Measurements from ENCODE around the gene SNRNP40. TPM values are rescaled to one million over a fixed set of nuclear protein-coding genes. Genes with fewer than 3 reads are reported as not detected.

Gene SNRNP40
- total RNA-seq, 1 experiment from 2014 or later, result 72.8 TPM

DNA sequence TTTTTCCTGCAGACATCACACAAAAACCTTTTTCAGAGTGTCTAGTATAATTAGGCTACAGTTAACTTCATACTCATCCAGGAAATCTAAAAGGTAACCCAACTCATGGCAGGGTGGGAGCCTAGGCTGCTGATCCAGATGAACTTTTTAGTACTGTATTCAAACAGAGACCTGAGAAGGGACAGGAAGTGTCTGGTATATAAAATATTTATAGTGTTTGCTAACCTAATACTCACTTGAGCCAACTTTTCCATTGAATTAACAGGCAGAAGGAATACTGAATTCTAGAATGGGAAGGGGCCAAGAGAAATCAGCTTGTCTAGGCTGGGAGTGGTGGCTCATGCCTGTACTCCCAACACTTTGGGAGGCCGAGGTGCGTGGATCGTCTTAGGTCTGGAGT, 34.7 kb downstream of the SNRNP40 start:
- H3K9me3 Mint-ChIP-seq (ENCODE audit: unreplicated experiment), result no peaks in the 10 kb centered on the region
- CTCF ChIA-PET, result interaction anchor here (0.7 to 1.4 kb wide), 3 partner anchors 33 to 85 kb away, joined by 3 to 4 read pairs (median 3); no protein-coding TSS in a partner anchor

DNA sequence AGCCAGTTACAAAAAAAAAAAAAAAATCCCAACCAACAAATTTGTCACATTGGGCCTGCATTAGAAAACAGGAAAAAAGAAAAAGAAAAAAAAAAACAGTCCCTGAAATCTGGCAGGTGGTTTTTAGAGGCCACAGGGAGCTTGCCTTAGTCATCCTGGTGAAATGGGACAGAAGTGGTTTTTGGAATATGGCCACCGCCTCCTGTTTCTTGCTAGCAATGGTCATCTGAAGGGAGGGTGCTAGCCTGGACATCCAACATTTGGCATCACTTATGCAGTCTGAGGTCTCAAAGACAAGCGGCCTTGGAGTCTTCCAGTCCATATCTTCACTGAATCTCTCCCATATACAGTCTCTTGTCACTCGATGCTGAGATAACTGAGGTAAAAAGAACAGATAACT, 36.8 kb downstream of the SNRNP40 start:
- peaks cover 71% of the 10 kb centered on the region for H3K36me3 Mint-ChIP-seq (ENCODE audit: insufficient read depth, unreplicated experiment)
- no peak for DNase-seq (ENCODE audit: unreplicated experiment)
- TF ChIP-seq, protein P1, sequence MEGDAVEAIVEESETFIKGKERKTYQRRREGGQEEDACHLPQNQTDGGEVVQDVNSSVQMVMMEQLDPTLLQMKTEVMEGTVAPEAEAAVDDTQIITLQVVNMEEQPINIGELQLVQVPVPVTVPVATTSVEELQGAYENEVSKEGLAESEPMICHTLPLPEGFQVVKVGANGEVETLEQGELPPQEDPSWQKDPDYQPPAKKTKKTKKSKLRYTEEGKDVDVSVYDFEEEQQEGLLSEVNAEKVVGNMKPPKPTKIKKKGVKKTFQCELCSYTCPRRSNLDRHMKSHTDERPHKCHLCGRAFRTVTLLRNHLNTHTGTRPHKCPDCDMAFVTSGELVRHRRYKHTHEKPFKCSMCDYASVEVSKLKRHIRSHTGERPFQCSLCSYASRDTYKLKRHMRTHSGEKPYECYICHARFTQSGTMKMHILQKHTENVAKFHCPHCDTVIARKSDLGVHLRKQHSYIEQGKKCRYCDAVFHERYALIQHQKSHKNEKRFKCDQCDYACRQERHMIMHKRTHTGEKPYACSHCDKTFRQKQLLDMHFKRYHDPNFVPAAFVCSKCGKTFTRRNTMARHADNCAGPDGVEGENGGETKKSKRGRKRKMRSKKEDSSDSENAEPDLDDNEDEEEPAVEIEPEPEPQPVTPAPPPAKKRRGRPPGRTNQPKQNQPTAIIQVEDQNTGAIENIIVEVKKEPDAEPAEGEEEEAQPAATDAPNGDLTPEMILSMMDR (IDR thresholded peaks at IDR 0.05; ENCODE audit: unreplicated experiment), result no peak
- H3K27me3 Mint-ChIP-seq (ENCODE audit: insufficient read depth, unreplicated experiment), result no peaks in the 10 kb centered on the region
- H3K27ac Mint-ChIP-seq (ENCODE audit: low read depth, unreplicated experiment), result no peak overlapping the region
- no TSS peak for BruUV-seq (replicated peaks)
- no peak overlapping the region for H3K4me3 Mint-ChIP-seq (ENCODE audit: unreplicated experiment)
- POLR2A ChIA-PET, result no interaction called here
- CTCF ChIA-PET, result interaction anchor here (0.7 kb wide), 1 partner anchor 21 kb away, joined by 3 read pairs; no protein-coding TSS in a partner anchor
- H3K9me3 Mint-ChIP-seq (ENCODE audit: unreplicated experiment), result no peaks in the 10 kb centered on the region
- intact Hi-C loops (cut with micrococcal nuclease), result no loop called here
- H3K4me1 Mint-ChIP-seq (ENCODE audit: insufficient read depth, unreplicated experiment), result no peaks in the 10 kb centered on the region

More for the DNA sequence above, 34.7 kb downstream of the SNRNP40 start:
- Mint-ChIP-seq H3K4me3 (ENCODE audit: unreplicated experiment) (no peak overlapping the region), H3K27ac (ENCODE audit: low read depth, unreplicated experiment) (no peak overlapping the region), H3K27me3 (ENCODE audit: insufficient read depth, unreplicated experiment) (no peaks in the 10 kb centered on the region), H3K36me3 (ENCODE audit: insufficient read depth, unreplicated experiment) (peaks cover 77% of the 10 kb centered on the region), H3K4me1 (ENCODE audit: insufficient read depth, unreplicated experiment) (no peaks in the 10 kb centered on the region)
- no peak for DNase-seq (ENCODE audit: unreplicated experiment)
- intact Hi-C loops (cut with micrococcal nuclease), result no loop called here
- TF ChIP-seq, protein P1 (IDR thresholded peaks at IDR 0.05; ENCODE audit: unreplicated experiment), result no peak
- POLR2A ChIA-PET, result interaction anchor here (0.5 to 0.7 kb wide), 2 partner anchors 22 to 147 kb away, joined by 3 to 4 read pairs; no protein-coding TSS in a partner anchor
- no TSS peak for BruUV-seq (replicated peaks)

DNA sequence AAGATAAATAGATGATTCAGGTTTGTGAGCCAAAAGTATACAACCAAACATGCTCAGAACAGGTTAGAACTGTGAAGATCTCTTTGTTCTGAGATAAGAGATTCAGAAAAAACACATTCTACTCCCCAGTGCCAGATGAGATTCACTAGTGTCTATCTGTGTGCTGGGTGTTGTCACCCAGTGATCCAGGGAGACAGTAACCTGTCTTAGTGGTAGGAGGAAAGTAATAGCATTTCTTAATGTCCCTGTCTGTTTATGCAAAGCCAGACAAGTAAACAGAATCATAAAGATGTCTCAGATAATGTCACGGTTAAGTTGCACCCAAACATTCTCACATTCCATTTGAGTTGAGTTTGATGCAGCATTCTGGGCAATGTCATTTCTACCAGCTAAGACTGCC, 38.0 kb downstream of the SNRNP40 start:
- H3K4me1 Mint-ChIP-seq (ENCODE audit: insufficient read depth, unreplicated experiment), result no peaks in the 10 kb centered on the region
- H3K36me3 Mint-ChIP-seq (ENCODE audit: insufficient read depth, unreplicated experiment), result peaks cover 60% of the 10 kb centered on the region
- H3K27ac Mint-ChIP-seq (ENCODE audit: low read depth, unreplicated experiment), result no peak overlapping the region
- no peaks in the 10 kb centered on the region for H3K9me3 Mint-ChIP-seq (ENCODE audit: unreplicated experiment)
- ChIA-PET POLR2A (interaction anchor here (0.6 kb wide), 1 partner anchor 118 kb away, joined by 3 read pairs; no protein-coding TSS in a partner anchor), CTCF (no interaction called here)
- no peak for DNase-seq (ENCODE audit: unreplicated experiment)
- BruUV-seq (replicated peaks), result no TSS peak
- TF ChIP-seq, protein P1 (IDR thresholded peaks at IDR 0.05; ENCODE audit: unreplicated experiment), result no peak
- H3K4me3 Mint-ChIP-seq (ENCODE audit: unreplicated experiment), result no peak overlapping the region
- intact Hi-C loops (cut with micrococcal nuclease), result no loop called here
- no peaks in the 10 kb centered on the region for H3K27me3 Mint-ChIP-seq (ENCODE audit: insufficient read depth, unreplicated experiment)

DNA sequence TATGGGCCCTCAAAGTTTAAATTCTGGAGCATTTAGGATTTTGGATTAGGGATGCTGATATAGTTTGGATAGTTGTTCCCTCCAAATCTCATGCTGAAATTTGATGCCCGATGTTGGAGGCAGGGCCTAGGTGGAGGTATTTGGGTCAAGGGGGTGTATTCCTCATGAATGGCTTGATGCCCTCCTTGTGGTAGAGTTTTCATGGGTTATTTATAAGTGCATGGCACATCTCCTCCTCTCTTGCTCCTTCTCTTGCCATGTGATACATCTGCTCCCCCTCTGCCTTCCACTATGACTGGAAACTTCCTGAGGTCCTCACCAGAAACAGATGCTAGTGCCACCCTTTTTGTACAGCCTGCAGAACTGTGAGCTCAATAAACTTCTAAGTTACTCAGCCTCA, 39.4 kb downstream of the SNRNP40 start:
- no peak for DNase-seq (ENCODE audit: unreplicated experiment)
- no peaks in the 10 kb centered on the region for H3K9me3 Mint-ChIP-seq (ENCODE audit: unreplicated experiment)
- H3K4me1 Mint-ChIP-seq (ENCODE audit: insufficient read depth, unreplicated experiment), result no peaks in the 10 kb centered on the region
- intact Hi-C loops (cut with micrococcal nuclease), result no loop called here
- no peak overlapping the region for H3K4me3 Mint-ChIP-seq (ENCODE audit: unreplicated experiment)
- no peak overlapping the region for H3K27ac Mint-ChIP-seq (ENCODE audit: low read depth, unreplicated experiment)
- peaks cover 47% of the 10 kb centered on the region for H3K36me3 Mint-ChIP-seq (ENCODE audit: insufficient read depth, unreplicated experiment)
- BruUV-seq (replicated peaks), result no TSS peak
- POLR2A ChIA-PET, result no interaction called here
- H3K27me3 Mint-ChIP-seq (ENCODE audit: insufficient read depth, unreplicated experiment), result no peaks in the 10 kb centered on the region
- CTCF ChIA-PET, result interaction anchor here (0.5 kb wide), 1 partner anchor 576 kb away, joined by 3 read pairs; no protein-coding TSS in a partner anchor
- TF ChIP-seq, protein P1 (IDR thresholded peaks at IDR 0.05; ENCODE audit: unreplicated experiment), result no peak

Measured in MCF 10A (cell line).